Measurements from ENCODE around the gene ZFAND3. TPM values are rescaled to one million over a fixed set of nuclear protein-coding genes. Genes with fewer than 3 reads are reported as not detected.

ZFAND3 gene
- total and polyA plus RNA-seq, 2 experiments from 2014 or later, result 16.9 to 28.2 TPM

DNA sequence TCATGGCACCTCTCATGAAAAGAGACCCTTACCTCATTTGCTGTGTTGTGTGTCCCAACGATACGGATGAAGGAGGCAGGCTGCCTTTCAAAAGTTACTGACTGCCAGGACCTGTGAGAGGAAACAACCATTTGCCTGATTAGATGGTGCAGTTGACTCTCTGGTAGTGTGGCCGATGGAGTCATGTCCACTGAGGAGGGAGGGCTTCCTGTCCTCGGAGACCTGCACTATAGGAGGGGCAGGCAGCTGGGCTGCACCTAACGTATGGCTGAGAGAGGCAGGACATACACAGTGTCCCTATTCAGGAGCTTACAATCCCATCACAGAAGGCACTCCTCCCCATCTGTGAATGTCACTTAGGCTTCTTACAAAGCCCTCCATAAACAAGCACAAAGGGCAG lies 373.0 kb downstream of the ZFAND3 start:
- DNase-seq (ENCODE audit: low spot score) (no peak), ATAC-seq (peak; percentile 12; the same call in 2 of the 3 replicates)
- Histone ChIP-seq H3K36me3 (ENCODE audit: insufficient read depth) (no peaks in the 10 kb centered on the region), H3F3A (replicated peaks; ENCODE audit: low read depth) (no peaks in the 10 kb centered on the region), H3K27ac (ENCODE audit: low read depth) (no peak overlapping the region), H3K4me3 (no peak overlapping the region), H3K27me3 (ENCODE audit: insufficient read depth) (no peaks in the 10 kb centered on the region), H3K4me2 (peak overlapping the region; percentile 65), H3K79me2 (replicated peaks; ENCODE audit: insufficient read depth) (no peaks in the 10 kb centered on the region), H2AFZ (no peak overlapping the region), H3K9me2 (ENCODE audit: insufficient read depth) (no peaks in the 10 kb centered on the region), H4K20me1 (replicated peaks; ENCODE audit: insufficient read depth) (no peaks in the 10 kb centered on the region), H3K4me1 (ENCODE audit: insufficient read depth) (peaks cover 28% of the 10 kb centered on the region)
- TF ChIP-seq, protein P1, sequence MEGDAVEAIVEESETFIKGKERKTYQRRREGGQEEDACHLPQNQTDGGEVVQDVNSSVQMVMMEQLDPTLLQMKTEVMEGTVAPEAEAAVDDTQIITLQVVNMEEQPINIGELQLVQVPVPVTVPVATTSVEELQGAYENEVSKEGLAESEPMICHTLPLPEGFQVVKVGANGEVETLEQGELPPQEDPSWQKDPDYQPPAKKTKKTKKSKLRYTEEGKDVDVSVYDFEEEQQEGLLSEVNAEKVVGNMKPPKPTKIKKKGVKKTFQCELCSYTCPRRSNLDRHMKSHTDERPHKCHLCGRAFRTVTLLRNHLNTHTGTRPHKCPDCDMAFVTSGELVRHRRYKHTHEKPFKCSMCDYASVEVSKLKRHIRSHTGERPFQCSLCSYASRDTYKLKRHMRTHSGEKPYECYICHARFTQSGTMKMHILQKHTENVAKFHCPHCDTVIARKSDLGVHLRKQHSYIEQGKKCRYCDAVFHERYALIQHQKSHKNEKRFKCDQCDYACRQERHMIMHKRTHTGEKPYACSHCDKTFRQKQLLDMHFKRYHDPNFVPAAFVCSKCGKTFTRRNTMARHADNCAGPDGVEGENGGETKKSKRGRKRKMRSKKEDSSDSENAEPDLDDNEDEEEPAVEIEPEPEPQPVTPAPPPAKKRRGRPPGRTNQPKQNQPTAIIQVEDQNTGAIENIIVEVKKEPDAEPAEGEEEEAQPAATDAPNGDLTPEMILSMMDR (conservative IDR thresholded peaks at IDR 0.05; ENCODE audit: low read depth in 2 of 2), result no peak
- no peaks in the 10 kb centered on the region for H3K9me3 Mint-ChIP-seq
- no peak overlapping the region for H3K27ac Mint-ChIP-seq
- H3K4me3 Mint-ChIP-seq, result no peak overlapping the region
- peaks cover 35% of the 10 kb centered on the region for H3K4me1 Mint-ChIP-seq
- H3K27me3 Mint-ChIP-seq (ENCODE audit: insufficient read depth, low read depth, poor library complexity), result peaks cover 3% of the 10 kb centered on the region
- no peaks in the 10 kb centered on the region for H3K36me3 Mint-ChIP-seq (ENCODE audit: low read depth)

- H3K9me3 Mint-ChIP-seq, result no peaks in the 10 kb centered on the region
- H3K4me3 Mint-ChIP-seq, result no peak overlapping the region
- Histone ChIP-seq H3K9me2 (ENCODE audit: insufficient read depth) (no peaks in the 10 kb centered on the region), H3F3A (replicated peaks; ENCODE audit: low read depth) (no peaks in the 10 kb centered on the region), H3K36me3 (ENCODE audit: insufficient read depth) (no peaks in the 10 kb centered on the region), H4K20me1 (replicated peaks; ENCODE audit: insufficient read depth) (no peaks in the 10 kb centered on the region), H3K79me2 (replicated peaks; ENCODE audit: insufficient read depth) (no peaks in the 10 kb centered on the region), H2AFZ (no peak overlapping the region), H3K4me1 (ENCODE audit: insufficient read depth) (peaks cover 25% of the 10 kb centered on the region), H3K4me2 (no peak overlapping the region), H3K27me3 (ENCODE audit: insufficient read depth) (no peaks in the 10 kb centered on the region), H3K4me3 (no peak overlapping the region), H3K27ac (ENCODE audit: low read depth) (no peak overlapping the region)
- ATAC-seq (peak; percentile 20; the same call in 2 of the 3 replicates), DNase-seq (ENCODE audit: low spot score) (no peak)
- no peak for TF ChIP-seq ZNF462 (CRISPR knock-in tag; IDR thresholded peaks at IDR 0.05)
- TF ChIP-seq, protein P2, sequence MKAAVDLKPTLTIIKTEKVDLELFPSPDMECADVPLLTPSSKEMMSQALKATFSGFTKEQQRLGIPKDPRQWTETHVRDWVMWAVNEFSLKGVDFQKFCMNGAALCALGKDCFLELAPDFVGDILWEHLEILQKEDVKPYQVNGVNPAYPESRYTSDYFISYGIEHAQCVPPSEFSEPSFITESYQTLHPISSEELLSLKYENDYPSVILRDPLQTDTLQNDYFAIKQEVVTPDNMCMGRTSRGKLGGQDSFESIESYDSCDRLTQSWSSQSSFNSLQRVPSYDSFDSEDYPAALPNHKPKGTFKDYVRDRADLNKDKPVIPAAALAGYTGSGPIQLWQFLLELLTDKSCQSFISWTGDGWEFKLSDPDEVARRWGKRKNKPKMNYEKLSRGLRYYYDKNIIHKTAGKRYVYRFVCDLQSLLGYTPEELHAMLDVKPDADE (IDR thresholded peaks at IDR 0.05), result no peak
- H3K27ac Mint-ChIP-seq, result no peak overlapping the region
- peaks cover 35% of the 10 kb centered on the region for H3K4me1 Mint-ChIP-seq
- no peaks in the 10 kb centered on the region for H3K36me3 Mint-ChIP-seq (ENCODE audit: low read depth)
- H3K27me3 Mint-ChIP-seq (ENCODE audit: insufficient read depth, low read depth, poor library complexity), result no peaks in the 10 kb centered on the region
Observed at GRCh38 chr6:38193051-38193450, 373.5 kb downstream of the ZFAND3 start.

All from GM23338 (cell line).